Lung (tissue), 13 donors: ENCODE measurements around the gene RBM3. TPM values are rescaled to one million over a fixed set of nuclear protein-coding genes. Genes with fewer than 3 reads are reported as not detected.

Experiments used
- ATAC-seq: fragments of 200-7000 bp; cut with Tn5 transposase; one replicate; pipeline ENCODE4 v1.9.1; 2020; ENCODE audit warnings: moderate number of reproducible peaks; ENCODE audit not compliant: insufficient read depth, low FRiP score
- DNase-seq, 3 donors: peaks; one replicate each; pipeline ENCODE4 v3.0.0-alpha.2; 2013 to 2017
- H3K27ac ChIP-seq, 2 donors: one replicate each; pipeline ENCODE4 v1.5.1; 2013; ENCODE audit warnings: mild to moderate bottlenecking in 2 of 2, moderate library complexity in 2 of 2, control low read depth in 1 of 2, inconsistent platforms in 1 of 2, low read depth in 1 of 2, low read length in 1 of 2
- H3K27me3 ChIP-seq, 3 donors: one replicate each; pipeline ENCODE4 v1.5.1; 2013; ENCODE audit warnings: low read length in 2 of 3; ENCODE audit not compliant: control insufficient read depth in 3 of 3, insufficient read depth in 3 of 3
- H3K36me3 ChIP-seq, 4 donors: one replicate each; pipeline ENCODE4 v1.5.1; 2013; ENCODE audit warnings: low read length in 4 of 4, mild to moderate bottlenecking in 1 of 4, moderate library complexity in 1 of 4; ENCODE audit not compliant: control insufficient read depth in 4 of 4, insufficient read depth in 4 of 4
- H3K4me1 ChIP-seq, 5 donors: one replicate each; pipeline ENCODE4 v1.5.1; 2013; ENCODE audit warnings: low read length in 5 of 5, mild to moderate bottlenecking in 2 of 5, moderate library complexity in 1 of 5; ENCODE audit not compliant: control insufficient read depth in 5 of 5, insufficient read depth in 5 of 5
- H3K4me3 ChIP-seq: one replicate; pipeline ENCODE4 v1.5.1; 2013; ENCODE audit warnings: mild to moderate bottlenecking, control low read depth, moderate library complexity
- H3K9ac ChIP-seq, 2 donors: one replicate each; pipeline ENCODE4 v1.5.1; 2013; ENCODE audit warnings: low read length in 2 of 2, control low read depth in 1 of 2; ENCODE audit not compliant: insufficient read depth in 1 of 2
- H3K9me3 ChIP-seq, 4 donors: one replicate each; pipeline ENCODE4 v1.5.1; 2013; ENCODE audit warnings: low read length in 3 of 4, mild to moderate bottlenecking in 1 of 4, moderate library complexity in 1 of 4; ENCODE audit not compliant: control insufficient read depth in 4 of 4, insufficient read depth in 3 of 4
- CTCF ChIP-seq: IDR thresholded peaks from 2 replicates; pipeline ENCODE4 v1.5.1; 2012; ENCODE audit warnings: mild to moderate bottlenecking; ENCODE audit errors: control extremely low read depth, extremely low read depth
- WGBS, 2 donors: extraction: QIAGEN DNeasy Blood & Tissue Kit; methylation state at CpG; one replicate each; pipeline ENCODE4 v1.1.7; 2013; 5-methylcytosine and 5-hydroxymethylcytosine counted together
- polyA plus RNA-seq, 2 donors: library from polyadenylated mRNA; stranded (reverse); fragments of 200-250 nt; gene quantifications; one replicate each; pipeline ENCODE4 v1.2.1, GENCODE V29; 2013
- small RNA-seq: library from RNA; depleted of rRNA; stranded (forward); fragments of <200 nt; gene quantifications from one replicate; pipeline ENCODE3, GENCODE V24; 2014; ENCODE audit warnings: low replicate concordance
- total RNA-seq, 2 donors: library from RNA; depleted of rRNA in 1 of 2; stranded (reverse); fragments of >200 nt in 1 of 2; gene quantifications; one replicate each; pipeline ENCODE4 v1.2.1, GENCODE V29; 2014 to 2021
- donor health status: control.
- donor health status: control.
- donor health status: Bipolar disorder and iron deficiency.
- donor health status: healthy.
- donor health status: DM: yes; HTN: yes; CAD: no.

Gene RBM3
- total and polyA plus RNA-seq, 4 donors: 117 to 346 (median 217) TPM

- Histone ChIP-seq H3K4me3 (no peak overlapping the region), H3K27ac (no peak overlapping the region), H3K4me1 (peaks cover 0 to 2% (median 0%) of the 10 kb centered on the region in 5 donors), H3K27me3 (no peaks in the 10 kb centered on the region), H3K36me3 (no peaks in the 10 kb centered on the region), H3K9me3 (peaks cover 0 to 3% (median 0%) of the 10 kb centered on the region in 4 donors), H3K9ac (no peak overlapping the region)
- no peak for TF ChIP-seq CTCF
- DNase-seq: no peak
- no peak for ATAC-seq
- WGBS, 2 donors: 84 to 96% methylated on average over 5 of the region's 5 CpGs
Measured at GRCh38 chrX:48626401-48627298, 52.4 kb downstream of the RBM3 start.

Small RNA genes lying within 50 kb of the gene (small RNA-seq; reads per million reads assigned to genes)
- not detected for gene MRPL32P1

Other genes starting within 250 kb of the RBM3 start
- not detected for gene SSX3, start 217.8 kb upstream of the RBM3 start, total RNA-seq
- gene SSX3, start 217.8 kb upstream of the RBM3 start, polyA plus RNA-seq: not detected
- gene SSX4, start 190.9 kb upstream of the RBM3 start, total RNA-seq: not detected
- gene SSX4, start 190.9 kb upstream of the RBM3 start, polyA plus RNA-seq: not detected
- gene SSX4B, start 162.5 kb upstream of the RBM3 start, total RNA-seq: not detected
- gene SSX4B, start 162.5 kb upstream of the RBM3 start, polyA plus RNA-seq: not detected
- gene SLC38A5, start 104.2 kb upstream of the RBM3 start, total RNA-seq: 10 to 100 TPM; 15.2 to 65.3 TPM
- gene SLC38A5, start 104.2 kb upstream of the RBM3 start, polyA plus RNA-seq: 10 to 100 TPM; 30.7 to 80.9 TPM
- 10 to 100 TPM; 18.2 to 45.8 TPM for gene FTSJ1, start 98.3 kb upstream of the RBM3 start, total RNA-seq
- 10 to 100 TPM; 43.7 to 48.3 TPM for gene FTSJ1, start 98.3 kb upstream of the RBM3 start, polyA plus RNA-seq
- 10 to 100 TPM in 1 of 2 donors, 1 to 10 TPM in 1; 3.3 to 12.8 TPM for gene PORCN, start 65.5 kb upstream of the RBM3 start, total RNA-seq
- 10 to 100 TPM; 11.6 to 12.0 TPM for gene PORCN, start 65.5 kb upstream of the RBM3 start, polyA plus RNA-seq
- 100 to 1,000 TPM in 1 of 2 donors, 10 to 100 TPM in 1; 41.5 to 154 TPM for gene EBP, start 52.7 kb upstream of the RBM3 start, total RNA-seq
- gene EBP, start 52.7 kb upstream of the RBM3 start, polyA plus RNA-seq: 100 to 1,000 TPM; 162 to 254 TPM
- gene TBC1D25, start 34.8 kb upstream of the RBM3 start, total RNA-seq: 10 to 100 TPM in 1 of 2 donors, 1 to 10 TPM in 1; 8.2 to 15.2 TPM
- gene TBC1D25, start 34.8 kb upstream of the RBM3 start, polyA plus RNA-seq: 10 to 100 TPM in 1 of 2 donors, 1 to 10 TPM in 1; 5.6 to 12.1 TPM
- 100 to 1,000 TPM in 1 of 2 donors, 10 to 100 TPM in 1; 50.7 to 182 TPM for gene WDR13, start 23.0 kb downstream of the RBM3 start, total RNA-seq
- 100 to 1,000 TPM; 156 to 175 TPM for gene WDR13, start 23.0 kb downstream of the RBM3 start, polyA plus RNA-seq
- 10 to 100 TPM in 1 of 2 donors, 1 to 10 TPM in 1; 8.1 to 37.2 TPM for gene WAS, start 109.3 kb downstream of the RBM3 start, total RNA-seq
- 10 to 100 TPM; 14.7 to 61.5 TPM for gene WAS, start 109.3 kb downstream of the RBM3 start, polyA plus RNA-seq
- 1 to 10 TPM; 2.4 to 6.8 TPM for gene SUV39H1, start 122.2 kb downstream of the RBM3 start, total RNA-seq
- gene SUV39H1, start 122.2 kb downstream of the RBM3 start, polyA plus RNA-seq: 1 to 10 TPM; 3.9 to 4.4 TPM
- gene GLOD5, start 187.3 kb downstream of the RBM3 start, total RNA-seq: 1 to 10 TPM; 1.6 to 2.0 TPM
- gene GLOD5, start 187.3 kb downstream of the RBM3 start, polyA plus RNA-seq: 1 to 10 TPM; 1.7 to 5.1 TPM
- gene GATA1, start 212.1 kb downstream of the RBM3 start, total RNA-seq: 1 to 10 TPM in 1 of 2 donors, under 1 TPM in 1; 0.43 to 1.2 TPM
- gene GATA1, start 212.1 kb downstream of the RBM3 start, polyA plus RNA-seq: 1 to 10 TPM in 1 of 2 donors, under 1 TPM in 1; 0.63 to 1.5 TPM
- gene HDAC6, start 227.6 kb downstream of the RBM3 start, total RNA-seq: 10 to 100 TPM; 84.9 to 90.8 TPM
- gene HDAC6, start 227.6 kb downstream of the RBM3 start, polyA plus RNA-seq: 10 to 100 TPM; 39.7 to 72.0 TPM